Measurements from ENCODE around the gene BMP10.
A peak's percentile ranks its signal among the peaks of the same experiment; 100 is the strongest.

BMP10 gene

GRCh38 chr2:68871159-68871764 is at the start of gene BMP10:
Gene BMP10, minus strand, starts transcription at chr2:68871397. Its CDS starts 39 bp downstream, at chr2:68871358.
- ATAC-seq (replicated peaks) (no peak), DNase-seq (no peak)
- Mint-ChIP-seq H3K27ac (no peak within 1 kb of the TSS), H3K4me3 (no peak within 1 kb of the TSS), H3K9me3 (no peaks in the 10 kb centered on the region), H3K27me3 (no peaks in the 10 kb centered on the region), H3K36me3 (no peaks in the 10 kb centered on the region), H3K4me1 (peaks cover 0 to 3% of the 10 kb centered on the region in 2 donors)

GRCh38 chr2:68920481-68921170 is 49.4 kb upstream of the BMP10 start:
- Mint-ChIP-seq H3K4me3 (no peak overlapping the region), H3K27ac (no peak overlapping the region), H3K36me3 (no peaks in the 10 kb centered on the region), H3K27me3 (no peaks in the 10 kb centered on the region), H3K9me3 (no peaks in the 10 kb centered on the region), H3K4me1 (peaks cover 3 to 6% of the 10 kb centered on the region in 2 donors)
- DNase-seq (no peak), ATAC-seq (replicated peaks) (no peak)

GRCh38 chr2:68918497-68918896 is 47.3 kb upstream of the BMP10 start:
- Mint-ChIP-seq H3K27ac (no peak overlapping the region), H3K4me3 (no peak overlapping the region), H3K36me3 (no peaks in the 10 kb centered on the region), H3K27me3 (no peaks in the 10 kb centered on the region), H3K4me1 (peaks cover 1 to 6% of the 10 kb centered on the region in 2 donors), H3K9me3 (no peaks in the 10 kb centered on the region)
- ATAC-seq (replicated peaks) (no peak), DNase-seq (no peak)

- H3K27ac Mint-ChIP-seq: no peak overlapping the region
- no peak overlapping the region for H3K4me3 Mint-ChIP-seq
- ATAC-seq (replicated peaks) (no peak), DNase-seq (no peak)
- H3K4me1 Mint-ChIP-seq: peaks cover 0 to 6% of the 10 kb centered on the region in 2 donors
- no peaks in the 10 kb centered on the region for H3K9me3 Mint-ChIP-seq
- no peaks in the 10 kb centered on the region for H3K27me3 Mint-ChIP-seq
- no peaks in the 10 kb centered on the region for H3K36me3 Mint-ChIP-seq
Measured at GRCh38 chr2:68917034-68917718, 46.0 kb upstream of the BMP10 start.

GRCh38 chr2:68916226-68916625 is 45.0 kb upstream of the BMP10 start:
- Mint-ChIP-seq H3K36me3 (no peaks in the 10 kb centered on the region), H3K27me3 (no peaks in the 10 kb centered on the region), H3K9me3 (no peaks in the 10 kb centered on the region), H3K4me3 (no peak overlapping the region), H3K27ac (no peak overlapping the region), H3K4me1 (peaks cover 0 to 6% of the 10 kb centered on the region in 2 donors)
- DNase-seq: no peak
- no peak for ATAC-seq (replicated peaks)

- Mint-ChIP-seq H3K9me3 (no peaks in the 10 kb centered on the region), H3K36me3 (no peaks in the 10 kb centered on the region), H3K27me3 (no peaks in the 10 kb centered on the region), H3K27ac (no peak overlapping the region), H3K4me3 (no peak overlapping the region), H3K4me1 (peaks cover 0 to 3% of the 10 kb centered on the region in 2 donors)
- no peak for DNase-seq
- no peak for ATAC-seq (replicated peaks)
Measured at GRCh38 chr2:68915393-68915792, 44.2 kb upstream of the BMP10 start.

- DNase-seq (no peak), ATAC-seq (replicated peaks) (no peak)
- Mint-ChIP-seq H3K9me3 (no peaks in the 10 kb centered on the region), H3K4me1 (peaks cover 11 to 16% of the 10 kb centered on the region in 2 donors), H3K27me3 (no peaks in the 10 kb centered on the region), H3K4me3 (no peak overlapping the region), H3K36me3 (no peaks in the 10 kb centered on the region), H3K27ac (no peak overlapping the region)
Measured at GRCh38 chr2:68913359-68913758, 42.2 kb upstream of the BMP10 start.

- H3K27me3 Mint-ChIP-seq: no peaks in the 10 kb centered on the region
- H3K27ac Mint-ChIP-seq: no peak overlapping the region
- no peaks in the 10 kb centered on the region for H3K36me3 Mint-ChIP-seq
- no peak overlapping the region for H3K4me3 Mint-ChIP-seq
- DNase-seq: no peak
- no peaks in the 10 kb centered on the region for H3K9me3 Mint-ChIP-seq
- ATAC-seq (replicated peaks): peak in 1 of 2 donors; percentile 26
- peaks cover 15 to 22% of the 10 kb centered on the region in 2 donors for H3K4me1 Mint-ChIP-seq
Measured at GRCh38 chr2:68912732-68913131, 41.5 kb upstream of the BMP10 start.

- ATAC-seq (replicated peaks) (no peak), DNase-seq (no peak)
- H3K27ac Mint-ChIP-seq: no peak overlapping the region
- H3K9me3 Mint-ChIP-seq: no peaks in the 10 kb centered on the region
- peaks cover 19 to 27% of the 10 kb centered on the region in 2 donors for H3K4me1 Mint-ChIP-seq
- H3K36me3 Mint-ChIP-seq: no peaks in the 10 kb centered on the region
- no peaks in the 10 kb centered on the region for H3K27me3 Mint-ChIP-seq
- no peak overlapping the region for H3K4me3 Mint-ChIP-seq
Measured at GRCh38 chr2:68912111-68912510, 40.9 kb upstream of the BMP10 start.

- no peaks in the 10 kb centered on the region for H3K27me3 Mint-ChIP-seq
- H3K36me3 Mint-ChIP-seq: peaks cover 0 to 1% of the 10 kb centered on the region in 2 donors
- ATAC-seq (replicated peaks) (no peak), DNase-seq (no peak)
- H3K9me3 Mint-ChIP-seq: no peaks in the 10 kb centered on the region
- peaks cover 20 to 30% of the 10 kb centered on the region in 2 donors for H3K4me1 Mint-ChIP-seq
- no peak overlapping the region for H3K27ac Mint-ChIP-seq
- no peak overlapping the region for H3K4me3 Mint-ChIP-seq
Measured at GRCh38 chr2:68911709-68912108, 40.5 kb upstream of the BMP10 start.

GRCh38 chr2:68911246-68911645 is 40.0 kb upstream of the BMP10 start:
- DNase-seq (no peak), ATAC-seq (replicated peaks) (no peak)
- H3K36me3 Mint-ChIP-seq: peaks cover 0 to 2% of the 10 kb centered on the region in 2 donors
- no peak overlapping the region for H3K4me3 Mint-ChIP-seq
- H3K27me3 Mint-ChIP-seq: no peaks in the 10 kb centered on the region
- H3K27ac Mint-ChIP-seq: no peak overlapping the region
- peaks cover 21 to 32% of the 10 kb centered on the region in 2 donors for H3K4me1 Mint-ChIP-seq
- no peaks in the 10 kb centered on the region for H3K9me3 Mint-ChIP-seq

GRCh38 chr2:68909793-68910674 is 38.8 kb upstream of the BMP10 start:
- ATAC-seq (replicated peaks): peak; percentile 45 to 51
- Mint-ChIP-seq H3K4me1 (peaks cover 21 to 32% of the 10 kb centered on the region in 2 donors), H3K27ac (no peak overlapping the region), H3K27me3 (no peaks in the 10 kb centered on the region), H3K36me3 (peaks cover 0 to 2% of the 10 kb centered on the region in 2 donors), H3K9me3 (no peaks in the 10 kb centered on the region), H3K4me3 (no peak overlapping the region)
- peak; percentile 68 for DNase-seq

- Mint-ChIP-seq H3K36me3 (peaks cover 0 to 2% of the 10 kb centered on the region in 2 donors), H3K9me3 (peaks cover 0 to 4% of the 10 kb centered on the region in 2 donors), H3K27ac (peak overlapping the region; percentile 97), H3K4me1 (peaks cover 21 to 43% of the 10 kb centered on the region in 2 donors), H3K27me3 (no peaks in the 10 kb centered on the region), H3K4me3 (peak overlapping the region; percentile 29 to 52)
- DNase-seq: peak; percentile 78
- peak; percentile 96 for ATAC-seq (replicated peaks)
Measured at GRCh38 chr2:68908392-68908970, 37.3 kb upstream of the BMP10 start.

GRCh38 chr2:68907920-68908253 is 36.7 kb upstream of the BMP10 start:
- H3K27ac Mint-ChIP-seq: peak overlapping the region; percentile 97
- peak; percentile 29 to 34 for ATAC-seq (replicated peaks)
- H3K27me3 Mint-ChIP-seq: no peaks in the 10 kb centered on the region
- peak overlapping the region in 1 of 2 donors; percentile 29 for H3K4me3 Mint-ChIP-seq
- H3K9me3 Mint-ChIP-seq: peaks cover 0 to 4% of the 10 kb centered on the region in 2 donors
- peaks cover 0 to 2% of the 10 kb centered on the region in 2 donors for H3K36me3 Mint-ChIP-seq
- peaks cover 21 to 48% of the 10 kb centered on the region in 2 donors for H3K4me1 Mint-ChIP-seq
- DNase-seq: no peak

Measured in stimulated activated naive B cell treated with anti-CD40 and anti-IgM and Interleukin-4, amounts not matched to agents 10 μg/mL and 1 μg/mL and 100 μg/mL, for 72 hours (primary cell).